HL-60 (cell line): ENCODE measurements around the gene ASIC3.

Source experiments
- CTCF ChIP-seq: IDR thresholded peaks from one replicate; pipeline ENCODE4 v1.5.1; 2011; ENCODE audit warnings: low read length, control low read depth, inconsistent platforms; ENCODE audit not compliant: insufficient read depth
- GABPA ChIP-seq: IDR thresholded peaks from 2 replicates; pipeline ENCODE4 v1.6.1; 2012; ENCODE audit warnings: low read depth
- POLR2AphosphoS5 ChIP-seq: IDR thresholded peaks from 2 replicates; pipeline ENCODE4 v1.6.1; 2012; ENCODE audit warnings: low read depth
- REST ChIP-seq: IDR thresholded peaks from 2 replicates; pipeline ENCODE4 v1.6.1; 2012; ENCODE audit warnings: low read depth; ENCODE audit not compliant: insufficient replicate concordance
- SPI1 ChIP-seq: IDR thresholded peaks from 2 replicates; pipeline ENCODE4 v1.6.1; 2012; ENCODE audit warnings: low read depth, mild to moderate bottlenecking, borderline replicate concordance

- TF ChIP-seq CTCF (no peak), POLR2AphosphoS5 (no peak), SPI1 (no peak), REST (no peak), GABPA (no peak)
Observed at GRCh38 chr7:151062111-151062398, 13.7 kb downstream of the ASIC3 start.
